Endothelial cell of umbilical vein (primary cell): ENCODE results near the gene CYFIP1. TPM values are rescaled to one million over a fixed set of nuclear protein-coding genes. Genes with fewer than 3 reads are reported as not detected.

Experiments
- BruUV-seq: library from RNA; stranded (reverse); fragments of 400-500 nt; replicated peaks from 2 replicates; lab custom pipeline; 2021; lab: Mats Ljungman, UMichigan
- CTCF ChIA-PET: fragments of 300-600, 350-600 bp; sonication (Branson Sonifier 250); formaldehyde crosslinking; loops from one replicate; lab custom pipeline; 2021; ENCODE audit warnings: antibody characterized with exemption, inconsistent platforms; lab: Charles Lee
- POLR2A ChIA-PET: fragments of 300-600, 350-600 bp; sonication (Branson Sonifier 250); formaldehyde crosslinking; loops from one replicate; lab custom pipeline; 2021; ENCODE audit warnings: antibody characterized with exemption, inconsistent platforms; lab: Charles Lee
- DNase-seq: peaks from one replicate; pipeline ENCODE4 v3.0.0-alpha.2; 2011; ENCODE audit warnings: low read depth, low spot score
- FAIRE-seq: peaks from 2 replicates; lab custom pipeline; 2011; peaks lifted over from hg19 to GRCh38; lab: Jason Lieb, UNC
- H2AFZ ChIP-seq: 2 replicates; pipeline ENCODE4 v1.6.0; 2012; ENCODE audit warnings: low read depth, low read length, control low read depth, inconsistent platforms
- H3K27ac ChIP-seq: 2 replicates; pipeline ENCODE4 v1.5.1; 2011; ENCODE audit warnings: low read depth, mild to moderate bottlenecking, control low read depth, low read length, moderate library complexity; ENCODE audit not compliant: insufficient read depth
- H3K27me3 ChIP-seq, 2 experiments: 2 replicates each; pipeline versions ENCODE4 v1.6.0 to v1.6.1; 2011; ENCODE audit warnings: low read length in 2 of 2, mixed read lengths in 1 of 2; ENCODE audit not compliant: control insufficient read depth in 2 of 2, insufficient read depth in 2 of 2
- H3K36me3 ChIP-seq, 2 experiments: 2 replicates in 1 of 2; 3 replicates in 1 of 2; pipeline ENCODE4 v1.5.1; 2011; ENCODE audit warnings: low read length in 2 of 2, mild to moderate bottlenecking in 1 of 2, moderate library complexity in 1 of 2; ENCODE audit not compliant: control insufficient read depth in 2 of 2, insufficient read depth in 2 of 2; ENCODE audit errors: extremely low read depth in 1 of 2
- H3K4me1 ChIP-seq: 3 replicates; pipeline ENCODE4 v1.5.1; 2011; ENCODE audit warnings: mild to moderate bottlenecking, low read length; ENCODE audit not compliant: control insufficient read depth, insufficient read depth; ENCODE audit errors: extremely low read depth
- H3K4me2 ChIP-seq: 2 replicates; pipeline ENCODE4 v1.6.1; 2011; ENCODE audit warnings: low read length, control low read depth, mixed read lengths; ENCODE audit not compliant: insufficient read depth
- H3K4me3 ChIP-seq, 3 experiments: fragments of 200-600 bp in 1 of 3; sonication (generic), shearing (Covaris generic) in 1 of 3; replicated peaks in 1 of 3; 2 replicates each; pipeline ENCODE4 v1.5.1; 2011 to 2016; ENCODE audit warnings: control low read depth in 3 of 3, low read length in 3 of 3, mild to moderate bottlenecking in 2 of 3, inconsistent platforms in 1 of 3, low read depth in 1 of 3, moderate library complexity in 1 of 3; ENCODE audit not compliant: insufficient read depth in 1 of 3
- H3K79me2 ChIP-seq: 2 replicates; pipeline ENCODE4 v1.6.0; 2012; ENCODE audit warnings: low read length, inconsistent platforms; ENCODE audit not compliant: control insufficient read depth, insufficient read depth
- H3K9ac ChIP-seq: replicated peaks from 2 replicates; pipeline ENCODE3; 2011; ENCODE audit warnings: low read length, control low read depth; ENCODE audit not compliant: insufficient read depth; ENCODE audit errors: extremely low read depth
- H3K9me1 ChIP-seq: replicated peaks from 3 replicates; pipeline ENCODE4 v1.6.0; 2011; ENCODE audit warnings: mild to moderate bottlenecking, low read length; ENCODE audit not compliant: control insufficient read depth, insufficient read depth; ENCODE audit errors: extremely low read depth
- H3K9me3 ChIP-seq: replicated peaks from 2 replicates; pipeline ENCODE4 v1.5.1; 2012; ENCODE audit warnings: low read length, inconsistent platforms; ENCODE audit not compliant: control insufficient read depth, insufficient read depth
- H4K20me1 ChIP-seq: replicated peaks from 2 replicates; pipeline ENCODE3; 2011; ENCODE audit warnings: mild to moderate bottlenecking, low read length; ENCODE audit not compliant: control insufficient read depth, insufficient read depth; ENCODE audit errors: extremely low read depth
- EZH2 ChIP-seq: IDR thresholded peaks from 2 replicates; pipeline ENCODE4 v1.6.1; 2012; ENCODE audit warnings: borderline replicate concordance, low read depth, mild to moderate bottlenecking, moderate library complexity, low read length, inconsistent platforms; ENCODE audit not compliant: severe bottlenecking
- FOS ChIP-seq: IDR thresholded peaks from 2 replicates; pipeline ENCODE4 v1.6.1; 2011; ENCODE audit warnings: mild to moderate bottlenecking, low read length, moderate library complexity, borderline replicate concordance; ENCODE audit not compliant: insufficient read depth
- GATA2 ChIP-seq: IDR thresholded peaks from 2 replicates; pipeline ENCODE4 v1.7.0; 2011; ENCODE audit warnings: low read depth, mild to moderate bottlenecking, moderate library complexity, mixed read lengths, low read length; ENCODE audit not compliant: insufficient read length, insufficient read depth
- JUN ChIP-seq: IDR thresholded peaks from 2 replicates; pipeline ENCODE4 v1.6.1; 2011; ENCODE audit warnings: borderline replicate concordance, low read depth; ENCODE audit not compliant: insufficient read length, insufficient read depth
- MYC ChIP-seq: IDR thresholded peaks from one replicate; pipeline ENCODE4 v1.6.1; 2011; ENCODE audit warnings: mild to moderate bottlenecking, low read depth, low read length
- POLR2A ChIP-seq: IDR thresholded peaks from 2 replicates; pipeline ENCODE4 v1.6.1; 2012; ENCODE audit warnings: low read depth, mild to moderate bottlenecking, control low read depth, low read length
- POLR2AphosphoS5 ChIP-seq: IDR thresholded peaks from 2 replicates; pipeline ENCODE4 v1.6.1; 2012; ENCODE audit warnings: low read depth, mild to moderate bottlenecking, control low read depth, low read length, moderate library complexity; ENCODE audit not compliant: insufficient read depth
- dilution Hi-C: fragments of 300-500 bp; cut with MboI; formaldehyde crosslinking; loops from one replicate; pipeline ENCODE4 v1.15.0; 2019; ENCODE audit warnings: low sequenced_read_pairs; ENCODE audit not compliant: extremely low pct_ligation_motif_present
- intact Hi-C: fragments of 100-400 bp; cut with micrococcal nuclease; formaldehyde crosslinking; loops from one replicate; pipeline ENCODE4 v1.10.0; 2022
- polyA plus RNA-seq, 4 experiments: library from polyadenylated mRNA; depleted of rRNA in 3 of 4; stranded (reverse) in 3 of 4; unstranded in 1 of 4; fragments of >200 nt; gene quantifications; 2 replicates each; pipeline versions ENCODE4 v1.2.1 to v1.2.3, GENCODE V29; 2011 to 2012; ENCODE audit warnings: missing spikeins in 1 of 4
- total RNA-seq: library from RNA; stranded (reverse); gene quantifications from 2 replicates; pipeline ENCODE4 v1.2.3, GENCODE V29; 2021
- TF ChIP-seq, protein P1 (sequence below), 2 donors: IDR thresholded peaks; 1 replicate in 1 of 2; 2 replicates in 1 of 2; pipeline ENCODE4 v1.5.1; 2011; ENCODE audit warnings: low read length in 2 of 2, mild to moderate bottlenecking in 2 of 2, moderate library complexity in 2 of 2, control low read depth in 1 of 2, inconsistent platforms in 1 of 2, low read depth in 1 of 2; ENCODE audit not compliant: insufficient read depth in 1 of 2; ENCODE audit errors: extremely low read depth in 1 of 2
- TF ChIP-seq, protein P2 (sequence below): IDR thresholded peaks from 2 replicates; pipeline ENCODE4 v1.6.1; 2011; ENCODE audit not compliant: insufficient read depth, insufficient read length

Gene CYFIP1
- total and polyA plus RNA-seq, 2 donors (not counting 3 experiments of a cell fraction or from before 2014, with no cell fraction given): 81.4 to 158 TPM

DNA sequence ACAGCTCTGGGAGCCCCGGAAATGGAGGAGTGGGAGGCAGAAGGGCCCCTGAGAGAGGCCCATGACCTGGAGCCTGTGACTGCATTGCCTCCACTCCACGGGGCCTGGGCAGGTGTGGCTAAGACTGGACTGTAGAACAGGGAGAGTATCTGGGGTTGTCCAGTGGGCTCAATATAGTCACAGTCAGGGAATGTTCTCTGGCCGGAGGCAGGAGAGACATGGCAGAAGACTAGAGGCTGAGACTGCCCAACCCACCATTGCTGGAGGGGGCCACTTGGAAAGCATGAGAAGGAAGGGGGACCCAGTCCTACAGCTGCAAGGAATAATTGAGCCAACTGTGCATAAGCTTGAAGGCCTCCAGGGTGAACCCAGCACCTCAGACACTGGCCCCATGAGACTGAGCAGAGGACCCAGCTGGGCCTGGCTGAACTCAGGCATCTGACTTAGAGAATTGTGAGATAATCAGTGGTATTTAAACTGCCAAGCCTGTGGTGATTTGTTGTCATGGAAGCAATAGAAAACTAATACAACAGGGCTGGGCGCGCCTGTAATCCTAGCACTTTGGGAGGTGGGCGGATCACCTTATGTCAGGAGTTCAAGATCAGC, 108.6 kb downstream of the CYFIP1 start:
- no peaks in the 10 kb centered on the region for H3K27me3 ChIP-seq
- no peaks in the 10 kb centered on the region for H3K4me1 ChIP-seq
- no peak overlapping the region for H2AFZ ChIP-seq
- no peaks in the 10 kb centered on the region for H4K20me1 ChIP-seq
- H3K4me3 ChIP-seq: no peak overlapping the region
- dilution Hi-C loops: no loop called here
- CTCF ChIA-PET: no interaction called here
- POLR2A ChIA-PET: no interaction called here
- TF ChIP-seq JUN (no peak), POLR2AphosphoS5 (no peak), EZH2 (no peak), GATA2 (no peak), POLR2A (no peak), MYC (no peak), FOS (no peak)
- TF ChIP-seq, protein P1, sequence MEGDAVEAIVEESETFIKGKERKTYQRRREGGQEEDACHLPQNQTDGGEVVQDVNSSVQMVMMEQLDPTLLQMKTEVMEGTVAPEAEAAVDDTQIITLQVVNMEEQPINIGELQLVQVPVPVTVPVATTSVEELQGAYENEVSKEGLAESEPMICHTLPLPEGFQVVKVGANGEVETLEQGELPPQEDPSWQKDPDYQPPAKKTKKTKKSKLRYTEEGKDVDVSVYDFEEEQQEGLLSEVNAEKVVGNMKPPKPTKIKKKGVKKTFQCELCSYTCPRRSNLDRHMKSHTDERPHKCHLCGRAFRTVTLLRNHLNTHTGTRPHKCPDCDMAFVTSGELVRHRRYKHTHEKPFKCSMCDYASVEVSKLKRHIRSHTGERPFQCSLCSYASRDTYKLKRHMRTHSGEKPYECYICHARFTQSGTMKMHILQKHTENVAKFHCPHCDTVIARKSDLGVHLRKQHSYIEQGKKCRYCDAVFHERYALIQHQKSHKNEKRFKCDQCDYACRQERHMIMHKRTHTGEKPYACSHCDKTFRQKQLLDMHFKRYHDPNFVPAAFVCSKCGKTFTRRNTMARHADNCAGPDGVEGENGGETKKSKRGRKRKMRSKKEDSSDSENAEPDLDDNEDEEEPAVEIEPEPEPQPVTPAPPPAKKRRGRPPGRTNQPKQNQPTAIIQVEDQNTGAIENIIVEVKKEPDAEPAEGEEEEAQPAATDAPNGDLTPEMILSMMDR (IDR thresholded peaks at IDR 0.05; ENCODE audit: extremely low read depth in 1 of 2, insufficient read depth in 1 of 2, low read depth in 1 of 2, low read length in 2 of 2): no peak
- TF ChIP-seq, protein P2, sequence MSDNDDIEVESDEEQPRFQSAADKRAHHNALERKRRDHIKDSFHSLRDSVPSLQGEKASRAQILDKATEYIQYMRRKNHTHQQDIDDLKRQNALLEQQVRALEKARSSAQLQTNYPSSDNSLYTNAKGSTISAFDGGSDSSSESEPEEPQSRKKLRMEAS: no peak
- H3K9me3 ChIP-seq: no peaks in the 10 kb centered on the region
- H3K27ac ChIP-seq: no peak overlapping the region
- no TSS peak for BruUV-seq
- no peak for FAIRE-seq
- H3K9me1 ChIP-seq: no peaks in the 10 kb centered on the region
- intact Hi-C loops: no loop called here
- H3K79me2 ChIP-seq: no peaks in the 10 kb centered on the region
- no peak overlapping the region for H3K4me2 ChIP-seq
- peaks cover 16 to 27% of the 10 kb centered on the region in 2 experiments for H3K36me3 ChIP-seq
- no peak for DNase-seq
- H3K9ac ChIP-seq: no peak overlapping the region
